Daoy (cell line): ENCODE measurements around the gene SLC25A25. TPM values are rescaled to one million over a fixed set of nuclear protein-coding genes. Genes with fewer than 3 reads are reported as not detected.

ENCODE experiments used
- DNase-seq: peaks from one replicate; pipeline ENCODE4 v3.0.0-alpha.2; 2015; ENCODE audit warnings: low read depth
- total RNA-seq: library from RNA; depleted of rRNA; stranded (reverse); fragments of >200 nt; shearing (Covaris generic); gene quantifications from 2 replicates; pipeline ENCODE4 v1.2.3, GENCODE V29; 2014

The SLC25A25 gene
- total RNA-seq, 1 experiment from 2014 or later = 30.5 TPM

GRCh38 chr9:128072144-128073021, 4.4 kb downstream of the SLC25A25 start:
- peak; percentile 50 for DNase-seq

GRCh38 chr9:128073253-128073886, 5.3 kb downstream of the SLC25A25 start:
- no peak for DNase-seq

- DNase-seq = no peak
These were observed 9.9 kb downstream of the SLC25A25 start for GRCh38 chr9:128077847-128078503.

GRCh38 chr9:128078504-128079434, 10.7 kb downstream of the SLC25A25 start:
- DNase-seq = peak; percentile 66

- no peak for DNase-seq
These were observed 12.2 kb downstream of the SLC25A25 start for GRCh38 chr9:128080206-128080605.

GRCh38 chr9:128081056-128081455, 13.0 kb downstream of the SLC25A25 start:
- DNase-seq = no peak

GRCh38 chr9:128082151-128082550, 14.1 kb downstream of the SLC25A25 start:
- DNase-seq = no peak

- no peak for DNase-seq
These were observed 16.7 kb downstream of the SLC25A25 start for GRCh38 chr9:128084746-128085145.

GRCh38 chr9:128085943-128086342, 17.9 kb downstream of the SLC25A25 start:
- DNase-seq = no peak

GRCh38 chr9:128087262-128087661, 19.2 kb downstream of the SLC25A25 start:
- DNase-seq = no peak

GRCh38 chr9:128088253-128088945, 20.4 kb downstream of the SLC25A25 start:
- no peak for DNase-seq

GRCh38 chr9:128089299-128089698, 21.3 kb downstream of the SLC25A25 start:
- no peak for DNase-seq

- DNase-seq = peak; percentile 93
These were observed 23.1 kb downstream of the SLC25A25 start for GRCh38 chr9:128091144-128091543.

- DNase-seq = no peak
These were observed 23.5 kb downstream of the SLC25A25 start for GRCh38 chr9:128091571-128091970.

- DNase-seq = no peak
These were observed 24.4 kb downstream of the SLC25A25 start for GRCh38 chr9:128092199-128092977.

- DNase-seq = no peak
These were observed 25.0 kb downstream of the SLC25A25 start for GRCh38 chr9:128093011-128093410.

GRCh38 chr9:128094166-128094949, 26.3 kb downstream of the SLC25A25 start:
- peak; percentile 99 for DNase-seq

GRCh38 chr9:128094950-128095544, 27.0 kb downstream of the SLC25A25 start:
- DNase-seq = no peak
